Coronary artery (tissue), 2 donors: ENCODE measurements around the gene NHS.
"Not testable (repeated sequence)": the region's sequence is repeated elsewhere in the genome, so short reads cannot be mapped to it uniquely, and the experiment has no call there.

Experiments
- DNase-seq: peaks from one replicate; pipeline ENCODE4 v3.0.0-alpha.2; 2017; ENCODE audit warnings: low spot score
- H3K27ac ChIP-seq, 2 donors: fragments of 200-600 bp; sonication (generic); one replicate each; pipeline ENCODE4 v1.5.1; 2016 to 2019
- H3K4me3 ChIP-seq: fragments of 200-600 bp; sonication (generic); 2 replicates; pipeline ENCODE4 v1.5.1; 2016; ENCODE audit warnings: mild to moderate bottlenecking, moderate library complexity
- CTCF ChIP-seq: fragments of 200-600 bp; sonication (generic); IDR thresholded peaks from one replicate; pipeline ENCODE4 v1.5.1; 2019; ENCODE audit warnings: antibody characterized with exemption

Gene NHS

GRCh38 chrX:17567187-17567586, 192.2 kb downstream of the NHS start:
- DNase-seq, result no peak
- H3K4me3 ChIP-seq, result peak overlapping the region; percentile 28
- peak overlapping the region in 1 of 2 donors; percentile 21 for H3K27ac ChIP-seq
- no peak for TF ChIP-seq CTCF

- DNase-seq, result no peak
- Histone ChIP-seq H3K4me3 (no peak overlapping the region), H3K27ac (no peak overlapping the region)
- no peak for TF ChIP-seq CTCF
Observed at GRCh38 chrX:17567821-17568220, 192.8 kb downstream of the NHS start.

- DNase-seq, result not testable (repeated sequence)
Observed at GRCh38 chrX:17568804-17569203, 193.8 kb downstream of the NHS start.

GRCh38 chrX:17579026-17579425, 204.0 kb downstream of the NHS start:
- H3K27ac ChIP-seq, result no peak overlapping the region
- no peak overlapping the region for H3K4me3 ChIP-seq
- DNase-seq, result no peak
- TF ChIP-seq CTCF, result no peak

More at GRCh38 chrX:17568804-17569203, 193.8 kb downstream of the NHS start:
- H3K4me3 ChIP-seq, H3K27ac ChIP-seq: not testable (repeated sequence)

- no peak for DNase-seq
- no peak overlapping the region for H3K4me3 ChIP-seq
- no peak for TF ChIP-seq CTCF
- H3K27ac ChIP-seq, result peak overlapping the region in 1 of 2 donors; percentile 76
Observed at GRCh38 chrX:17580539-17581152, 205.6 kb downstream of the NHS start.

GRCh38 chrX:17581641-17582040, 206.6 kb downstream of the NHS start:
- H3K4me3 ChIP-seq, result no peak overlapping the region
- TF ChIP-seq CTCF, result no peak
- peak overlapping the region in 1 of 2 donors; percentile 76 for H3K27ac ChIP-seq
- no peak for DNase-seq

GRCh38 chrX:17584248-17584681, 209.3 kb downstream of the NHS start:
- Histone ChIP-seq H3K4me3 (no peak overlapping the region), H3K27ac (peak overlapping the region in 1 of 2 donors; percentile 52)
- no peak for DNase-seq
- no peak for TF ChIP-seq CTCF
